Keratinocyte (primary cell): Measurements from ENCODE around the gene ADRB2. TPM values are rescaled to one million over a fixed set of nuclear protein-coding genes. Genes with fewer than 3 reads are reported as not detected.

ENCODE experiments used
- DNase-seq: peaks from one replicate; pipeline ENCODE4 v3.0.0-alpha.2; 2011; ENCODE audit warnings: low read depth, missing footprints, low spot score
- FAIRE-seq: peaks from 2 replicates; lab custom pipeline; 2011; peaks lifted over from hg19 to GRCh38; lab: Jason Lieb, UNC
- H2AFZ ChIP-seq: 2 replicates; pipeline ENCODE4 v1.6.0; 2012; ENCODE audit warnings: low read length, control low read depth, inconsistent platforms; ENCODE audit not compliant: control insufficient read depth
- H3K27ac ChIP-seq: 2 replicates; pipeline ENCODE4 v1.5.1; 2011; ENCODE audit warnings: low read length; ENCODE audit not compliant: control insufficient read depth, insufficient read depth
- H3K27me3 ChIP-seq: 3 replicates; pipeline ENCODE4 v1.6.0; 2011; ENCODE audit warnings: low read length; ENCODE audit not compliant: control insufficient read depth, insufficient read depth; ENCODE audit errors: extremely low read depth
- H3K36me3 ChIP-seq, 2 experiments: 2 replicates in 1 of 2; 3 replicates in 1 of 2; pipeline ENCODE4 v1.5.1; 2011; ENCODE audit warnings: low read length in 2 of 2, mild to moderate bottlenecking in 1 of 2; ENCODE audit not compliant: control insufficient read depth in 2 of 2, insufficient read depth in 2 of 2; ENCODE audit errors: extremely low read depth in 1 of 2
- H3K4me1 ChIP-seq: 3 replicates; pipeline ENCODE4 v1.5.1; 2011; ENCODE audit warnings: low read length; ENCODE audit not compliant: control insufficient read depth, insufficient read depth; ENCODE audit errors: extremely low read depth
- H3K4me2 ChIP-seq: 3 replicates; pipeline ENCODE4 v1.6.0; 2011; ENCODE audit warnings: low read depth, low read length; ENCODE audit not compliant: control insufficient read depth, insufficient read depth; ENCODE audit errors: extremely low read depth
- H3K4me3 ChIP-seq, 3 experiments: fragments of 200-600 bp in 1 of 3; sonication (generic) in 1 of 3; 2 replicates in 2 of 3; 3 replicates in 1 of 3; pipeline ENCODE4 v1.5.1; 2011 to 2016; ENCODE audit warnings: low read length in 3 of 3, mild to moderate bottlenecking in 3 of 3, control low read depth in 2 of 3, inconsistent platforms in 1 of 3, low read depth in 1 of 3, mixed read lengths in 1 of 3, mixed run types in 1 of 3, moderate library complexity in 1 of 3; ENCODE audit not compliant: control insufficient read depth in 2 of 3, insufficient read depth in 2 of 3; ENCODE audit errors: extremely low read depth in 1 of 3
- H3K79me2 ChIP-seq: 2 replicates; pipeline ENCODE4 v1.6.0; 2012; ENCODE audit warnings: low read length; ENCODE audit not compliant: control insufficient read depth, insufficient read depth
- H3K9ac ChIP-seq: 3 replicates; pipeline ENCODE4 v1.6.0; 2011; ENCODE audit warnings: low read length; ENCODE audit not compliant: control insufficient read depth, insufficient read depth; ENCODE audit errors: extremely low read depth
- H3K9me1 ChIP-seq: 3 replicates; pipeline ENCODE4 v1.6.0; 2011; ENCODE audit warnings: low read length; ENCODE audit not compliant: control insufficient read depth, insufficient read depth; ENCODE audit errors: extremely low read depth
- H3K9me3 ChIP-seq: 2 replicates; pipeline ENCODE4 v1.5.1; 2012; ENCODE audit warnings: low read depth, low read length; ENCODE audit not compliant: control insufficient read depth
- H4K20me1 ChIP-seq: 3 replicates; pipeline ENCODE4 v1.6.0; 2011; ENCODE audit warnings: low read length; ENCODE audit not compliant: control insufficient read depth, insufficient read depth; ENCODE audit errors: extremely low read depth
- EZH2 ChIP-seq: IDR thresholded peaks from one replicate; pipeline ENCODE4 v1.6.1; 2012; ENCODE audit warnings: inconsistent platforms, mild to moderate bottlenecking, low read length, moderate library complexity
- dilution Hi-C: fragments of 300-500 bp; cut with MboI; formaldehyde crosslinking; loops from one replicate; pipeline ENCODE4 v1.7.0; 2020; ENCODE audit warnings: low sequenced_read_pairs; ENCODE audit not compliant: extremely low pct_ligation_motif_present
- polyA plus RNA-seq, 5 experiments: library from polyadenylated mRNA; depleted of rRNA in 3 of 5; stranded (reverse) in 3 of 5; stranded (forward) in 1 of 5; unstranded in 1 of 5; fragments of >200 nt; gene quantifications; 1 replicate in 1 of 5; 2 replicates in 3 of 5; 3 replicates in 1 of 5; pipeline versions ENCODE4 v1.2.1 to v1.2.3, GENCODE V29; 2011 to 2012; ENCODE audit warnings: missing spikeins in 2 of 5, low read depth in 1 of 5, low replicate concordance in 1 of 5
- TF ChIP-seq, protein P1 (sequence below), 3 experiments: IDR thresholded peaks in 1 of 3; conservative IDR thresholded peaks in 1 of 3; optimal IDR thresholded peaks in 1 of 3; 2 replicates in 2 of 3; 3 replicates in 1 of 3; pipeline versions ENCODE3 to v1.5.1; 2011; ENCODE audit warnings: low read length in 3 of 3, mild to moderate bottlenecking in 3 of 3, moderate library complexity in 2 of 3, control low read depth in 1 of 3, inconsistent platforms in 1 of 3; ENCODE audit not compliant: insufficient read depth in 2 of 3; ENCODE audit errors: extremely low read depth in 1 of 3

ADRB2 gene
- polyA plus RNA-seq, 1 donor (not counting 4 experiments of a cell fraction or from before 2014, with no cell fraction given): 39.7 TPM

GRCh38 chr5:148816357-148816756, 10.1 kb upstream of the ADRB2 start:
- no peaks in the 10 kb centered on the region for H3K27me3 ChIP-seq
- TF ChIP-seq, protein P1, sequence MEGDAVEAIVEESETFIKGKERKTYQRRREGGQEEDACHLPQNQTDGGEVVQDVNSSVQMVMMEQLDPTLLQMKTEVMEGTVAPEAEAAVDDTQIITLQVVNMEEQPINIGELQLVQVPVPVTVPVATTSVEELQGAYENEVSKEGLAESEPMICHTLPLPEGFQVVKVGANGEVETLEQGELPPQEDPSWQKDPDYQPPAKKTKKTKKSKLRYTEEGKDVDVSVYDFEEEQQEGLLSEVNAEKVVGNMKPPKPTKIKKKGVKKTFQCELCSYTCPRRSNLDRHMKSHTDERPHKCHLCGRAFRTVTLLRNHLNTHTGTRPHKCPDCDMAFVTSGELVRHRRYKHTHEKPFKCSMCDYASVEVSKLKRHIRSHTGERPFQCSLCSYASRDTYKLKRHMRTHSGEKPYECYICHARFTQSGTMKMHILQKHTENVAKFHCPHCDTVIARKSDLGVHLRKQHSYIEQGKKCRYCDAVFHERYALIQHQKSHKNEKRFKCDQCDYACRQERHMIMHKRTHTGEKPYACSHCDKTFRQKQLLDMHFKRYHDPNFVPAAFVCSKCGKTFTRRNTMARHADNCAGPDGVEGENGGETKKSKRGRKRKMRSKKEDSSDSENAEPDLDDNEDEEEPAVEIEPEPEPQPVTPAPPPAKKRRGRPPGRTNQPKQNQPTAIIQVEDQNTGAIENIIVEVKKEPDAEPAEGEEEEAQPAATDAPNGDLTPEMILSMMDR (optimal IDR thresholded peaks at IDR 0.05 in 1 of 3, IDR thresholded peaks at IDR 0.05 in 1 of 3, conservative IDR thresholded peaks at IDR 0.05 in 1 of 3; ENCODE audit: extremely low read depth in 1 of 3, insufficient read depth in 2 of 3, low read length in 3 of 3): no peak
- no peak for TF ChIP-seq EZH2
- H2AFZ ChIP-seq: no peak overlapping the region
- no peaks in the 10 kb centered on the region for H4K20me1 ChIP-seq
- H3K79me2 ChIP-seq: no peaks in the 10 kb centered on the region
- no peak overlapping the region for H3K9ac ChIP-seq
- H3K9me3 ChIP-seq: no peaks in the 10 kb centered on the region
- FAIRE-seq (no peak), DNase-seq (no peak)
- no peaks in the 10 kb centered on the region for H3K4me1 ChIP-seq
- dilution Hi-C loops: no loop called here
- H3K27ac ChIP-seq: no peak overlapping the region
- no peaks in the 10 kb centered on the region for H3K9me1 ChIP-seq
- H3K36me3 ChIP-seq: no peaks in the 10 kb centered on the region
- no peak overlapping the region for H3K4me3 ChIP-seq
- H3K4me2 ChIP-seq: no peak overlapping the region

GRCh38 chr5:148816782-148817181, 9.6 kb upstream of the ADRB2 start:
- Histone ChIP-seq H4K20me1 (no peaks in the 10 kb centered on the region), H3K4me1 (no peaks in the 10 kb centered on the region), H3K79me2 (no peaks in the 10 kb centered on the region), H2AFZ (no peak overlapping the region), H3K9me1 (no peaks in the 10 kb centered on the region), H3K4me3 (no peak overlapping the region), H3K9me3 (no peaks in the 10 kb centered on the region), H3K36me3 (no peaks in the 10 kb centered on the region), H3K4me2 (no peak overlapping the region), H3K9ac (no peak overlapping the region), H3K27me3 (no peaks in the 10 kb centered on the region), H3K27ac (no peak overlapping the region)
- no peak for DNase-seq
- no peak for TF ChIP-seq EZH2
- TF ChIP-seq, protein P1 (optimal IDR thresholded peaks at IDR 0.05 in 1 of 3, IDR thresholded peaks at IDR 0.05 in 1 of 3, conservative IDR thresholded peaks at IDR 0.05 in 1 of 3; ENCODE audit: extremely low read depth in 1 of 3, insufficient read depth in 2 of 3, low read length in 3 of 3): no peak
- dilution Hi-C loops: no loop called here
- FAIRE-seq: no peak
